Measurements from ENCODE around the gene CES3. TPM values are rescaled to one million over a fixed set of nuclear protein-coding genes. Genes with fewer than 3 reads are reported as not detected.

The CES3 gene
- total RNA-seq, 1 experiment from 2014 or later, result 3.7 TPM

DNA sequence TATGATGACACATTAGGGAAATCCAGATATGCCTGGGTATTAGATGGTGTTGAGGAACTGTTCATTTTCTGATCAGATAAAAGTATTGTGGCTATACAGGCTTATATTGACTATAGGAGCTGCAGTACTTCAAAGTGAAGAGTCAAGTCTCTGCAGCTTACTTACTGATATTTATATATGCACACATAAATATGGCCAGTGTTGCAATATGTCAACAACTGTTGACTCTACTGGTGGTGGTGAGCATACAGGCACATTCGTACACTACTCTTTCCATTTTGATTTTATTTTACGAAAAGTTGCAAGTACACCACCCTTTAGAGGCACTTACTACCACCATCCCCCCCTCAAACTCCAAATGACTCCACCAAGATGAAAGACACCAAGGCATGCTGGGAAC is 29.4 kb upstream of the CES3 start:
- H4K20me1 ChIP-seq (ENCODE audit: control insufficient read depth, insufficient read depth, insufficient read length), result no peaks in the 10 kb centered on the region
- no peaks in the 10 kb centered on the region for H3K9me3 Mint-ChIP-seq
- WGBS (ENCODE audit: extremely low coverage, insufficient read length, low lambda C conversion rate), result no CpG with 5 or more reads among the region's 2 CpGs
- peaks cover 26 to 35% of the 10 kb centered on the region in 2 experiments for H3K4me1 Mint-ChIP-seq
- H3K27ac ChIP-seq (ENCODE audit: insufficient read length, low read depth, low read length), result no peak overlapping the region
- H3T11ph ChIP-seq (ENCODE audit: low read length), result no peak overlapping the region
- TF ChIP-seq, protein P1, sequence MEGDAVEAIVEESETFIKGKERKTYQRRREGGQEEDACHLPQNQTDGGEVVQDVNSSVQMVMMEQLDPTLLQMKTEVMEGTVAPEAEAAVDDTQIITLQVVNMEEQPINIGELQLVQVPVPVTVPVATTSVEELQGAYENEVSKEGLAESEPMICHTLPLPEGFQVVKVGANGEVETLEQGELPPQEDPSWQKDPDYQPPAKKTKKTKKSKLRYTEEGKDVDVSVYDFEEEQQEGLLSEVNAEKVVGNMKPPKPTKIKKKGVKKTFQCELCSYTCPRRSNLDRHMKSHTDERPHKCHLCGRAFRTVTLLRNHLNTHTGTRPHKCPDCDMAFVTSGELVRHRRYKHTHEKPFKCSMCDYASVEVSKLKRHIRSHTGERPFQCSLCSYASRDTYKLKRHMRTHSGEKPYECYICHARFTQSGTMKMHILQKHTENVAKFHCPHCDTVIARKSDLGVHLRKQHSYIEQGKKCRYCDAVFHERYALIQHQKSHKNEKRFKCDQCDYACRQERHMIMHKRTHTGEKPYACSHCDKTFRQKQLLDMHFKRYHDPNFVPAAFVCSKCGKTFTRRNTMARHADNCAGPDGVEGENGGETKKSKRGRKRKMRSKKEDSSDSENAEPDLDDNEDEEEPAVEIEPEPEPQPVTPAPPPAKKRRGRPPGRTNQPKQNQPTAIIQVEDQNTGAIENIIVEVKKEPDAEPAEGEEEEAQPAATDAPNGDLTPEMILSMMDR (conservative IDR thresholded peaks at IDR 0.05), result no peak
- no peak overlapping the region for H3K9ac ChIP-seq (ENCODE audit: extremely low read depth, insufficient read length, low read length)
- H3K27me3 ChIP-seq (ENCODE audit: insufficient read depth, low read length), result no peaks in the 10 kb centered on the region; the same call in 1 of the 2 replicates
- H3K23me2 ChIP-seq (ENCODE audit: insufficient read length, low read depth, low read length, poor library complexity, severe bottlenecking), result peaks cover 16% of the 10 kb centered on the region
- H2BK5ac ChIP-seq (ENCODE audit: insufficient read length, low read length), result no peak overlapping the region
- no peaks in the 10 kb centered on the region for H3K4me1 ChIP-seq (ENCODE audit: insufficient read depth, low read length)
- no peak overlapping the region for H3K4me2 ChIP-seq (ENCODE audit: insufficient read depth, insufficient read length, low read length)
- H3K56ac ChIP-seq (ENCODE audit: insufficient read length, low read depth, low read length), result no peak overlapping the region
- no peak overlapping the region for H2BK15ac ChIP-seq (ENCODE audit: low read depth, low read length)
- no peak overlapping the region for H2BK120ac ChIP-seq (ENCODE audit: low read depth, low read length, poor library complexity, severe bottlenecking)
- H2BK20ac ChIP-seq (ENCODE audit: low read depth, low read length, poor library complexity, severe bottlenecking), result no peak overlapping the region
- H3K27me3 Mint-ChIP-seq (ENCODE audit: low read depth), result peaks cover 18% of the 10 kb centered on the region
- H3K4ac ChIP-seq (ENCODE audit: low read depth, low read length), result no peak overlapping the region
- peaks cover 5 to 15% (median 6%) of the 10 kb centered on the region in 3 experiments for H3K36me3 Mint-ChIP-seq (ENCODE audit: insufficient read depth in 1 of 3, low read depth in 3 of 3)
- H3K14ac ChIP-seq (ENCODE audit: insufficient read depth, low read length), result no peak overlapping the region
- no peak overlapping the region for H4K91ac ChIP-seq (ENCODE audit: insufficient read length, low read depth, low read length)
- H2BK12ac ChIP-seq (ENCODE audit: insufficient read length, low read depth, low read length), result no peak overlapping the region
- no peak for DNase-seq
- H3K18ac ChIP-seq (ENCODE audit: insufficient read length, low read depth, low read length), result no peak overlapping the region
- no peak overlapping the region for H4K5ac ChIP-seq (ENCODE audit: insufficient read length, low read depth, low read length)
- no peak overlapping the region for H2AK5ac ChIP-seq (ENCODE audit: insufficient read length, low read length)
- no peaks in the 10 kb centered on the region for H3K79me2 ChIP-seq (ENCODE audit: insufficient read depth, low read length)
- no peaks in the 10 kb centered on the region for H3K9me3 ChIP-seq (ENCODE audit: control insufficient read depth, low read depth, low read length)
- no peak overlapping the region for H3K4me3 Mint-ChIP-seq
- no peaks in the 10 kb centered on the region for H3K79me1 ChIP-seq (ENCODE audit: insufficient read depth, low read depth, low read length, poor library complexity, severe bottlenecking)
- H2AFZ ChIP-seq (ENCODE audit: low read length), result no peak overlapping the region
- no peak overlapping the region for H4K8ac ChIP-seq (replicated peaks; ENCODE audit: insufficient read length, low read depth, low read length)
- H3K27ac Mint-ChIP-seq, result no peak overlapping the region
- H3K23ac ChIP-seq (ENCODE audit: insufficient read length, low read depth, low read length), result no peak overlapping the region

All from H9 (cell line).